NCI-H524 treated with DMSO at 0.1 percent for 48 hours (cell line): ENCODE data around the gene ZMIZ1.

Experiments
- DNase-seq: peaks from one replicate; lab custom pipeline; 2025; lab: John Stamatoyannopoulos, UW

The ZMIZ1 gene

DNA sequence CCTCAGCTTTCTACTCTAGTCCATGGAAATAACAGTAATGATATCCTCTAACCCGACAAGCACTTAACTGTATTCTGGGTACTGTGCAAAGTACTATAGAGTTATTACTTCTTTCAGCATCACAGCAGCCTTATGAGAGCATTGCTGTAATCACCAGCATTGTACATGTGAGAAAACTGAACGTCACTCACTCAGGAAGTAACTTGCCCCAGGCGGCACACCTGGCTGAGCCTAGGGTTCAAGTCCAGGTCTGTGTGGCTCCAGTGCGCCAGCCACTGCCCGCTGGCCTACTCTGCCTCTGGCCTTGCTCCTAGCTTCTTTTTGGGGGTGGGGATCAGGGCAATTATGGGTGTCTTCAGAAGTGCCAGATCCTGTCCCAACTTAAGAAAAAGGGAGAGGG is 50.5 kb downstream of the ZMIZ1 start:
- DNase-seq = no peak

DNA sequence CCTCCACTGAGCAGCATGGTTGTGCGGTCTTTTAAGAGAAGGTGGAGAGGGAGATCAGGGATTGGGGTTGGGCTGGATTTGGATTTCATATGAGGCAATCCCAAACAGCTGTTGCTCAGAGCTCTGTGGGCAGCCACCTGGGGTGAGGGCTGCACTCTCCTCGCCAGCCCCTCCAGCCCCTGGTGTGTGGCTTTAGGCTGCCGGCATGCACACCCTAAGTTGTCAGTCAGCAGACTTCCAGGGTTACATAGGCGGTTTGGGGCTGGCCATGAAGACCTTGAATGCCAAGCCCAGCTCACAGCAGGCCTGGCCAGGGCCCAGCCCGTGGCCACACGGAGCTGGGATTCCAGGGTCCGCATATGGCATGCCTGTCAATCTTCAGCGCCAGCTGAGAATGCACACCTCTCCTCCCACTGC is 54.8 kb downstream of the ZMIZ1 start:
- DNase-seq = peak; percentile 18

DNA sequence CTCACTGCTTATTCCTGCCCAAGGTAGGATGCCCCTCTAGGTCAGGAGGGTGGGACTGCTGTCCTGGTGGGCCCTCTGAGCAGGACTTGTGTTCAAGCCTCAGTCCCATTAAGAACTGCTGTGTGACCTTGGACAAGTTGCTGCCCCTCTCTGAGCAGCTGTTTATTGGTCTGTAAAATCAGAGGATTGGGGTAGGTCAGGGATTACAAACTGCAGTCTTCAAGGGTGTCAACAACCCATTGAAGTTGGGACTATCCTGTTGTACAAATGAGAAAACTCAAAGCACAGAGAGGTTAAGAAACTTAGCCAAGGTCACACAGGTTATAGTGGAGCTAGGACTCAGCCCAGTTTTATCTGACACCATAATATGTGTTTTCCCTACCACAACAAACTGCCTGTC is 55.3 kb downstream of the ZMIZ1 start:
- no peak for DNase-seq

DNA sequence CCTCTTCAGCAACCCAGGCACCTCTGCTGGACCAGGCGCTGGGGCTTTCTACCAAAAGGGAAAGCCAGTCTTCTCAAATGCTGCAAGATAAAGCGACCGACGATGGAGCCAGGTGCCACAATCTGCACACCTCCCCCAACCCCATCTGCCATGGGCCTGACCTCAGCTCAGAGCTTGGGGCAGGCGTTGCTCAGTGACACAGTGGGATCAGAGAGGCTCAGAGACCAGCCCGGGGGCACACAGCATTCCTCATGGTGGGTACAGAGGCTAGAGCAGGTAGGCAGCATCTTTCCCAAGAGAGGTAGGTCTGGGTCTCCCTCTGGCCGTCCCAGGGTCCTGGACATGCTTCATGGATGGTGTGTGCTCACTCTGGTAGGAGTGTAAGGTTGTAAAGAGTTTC is 56.3 kb downstream of the ZMIZ1 start:
- DNase-seq = no peak

DNA sequence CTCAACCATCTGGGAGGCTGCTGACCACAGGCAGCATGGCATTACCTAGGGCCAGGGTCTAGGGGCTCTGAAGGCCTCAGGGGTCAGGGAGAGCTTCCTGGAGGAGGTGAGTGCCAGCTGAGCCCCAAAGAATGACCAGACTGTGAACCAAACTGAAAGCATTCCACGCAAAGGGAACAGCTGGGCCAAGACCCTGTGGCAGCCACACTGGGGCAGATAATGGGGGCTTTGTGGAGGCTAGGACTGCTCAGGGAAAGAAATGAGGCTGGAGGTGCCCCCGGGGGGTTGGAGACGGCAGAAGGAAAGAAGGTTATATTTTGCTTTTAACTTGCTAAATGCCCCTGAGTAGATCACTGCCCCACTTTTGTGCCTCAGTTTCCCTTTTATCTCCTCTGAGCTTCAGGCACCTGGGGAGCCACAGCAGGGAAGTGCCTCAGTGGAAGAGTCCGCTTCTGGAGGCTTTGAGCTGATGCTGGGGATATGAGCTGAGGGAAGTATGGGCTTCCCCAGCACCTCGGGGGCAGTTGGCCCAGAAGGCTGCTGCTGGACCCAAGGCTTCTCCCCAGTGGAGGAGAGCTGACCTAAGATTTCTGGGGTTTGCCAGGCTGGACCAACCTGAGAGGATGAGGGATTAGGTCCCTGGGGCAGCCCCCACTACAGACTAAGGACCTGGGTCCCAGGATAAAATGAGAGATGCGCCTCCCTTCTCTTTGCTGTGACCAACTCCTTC is 57.8 kb downstream of the ZMIZ1 start:
- no peak for DNase-seq

DNA sequence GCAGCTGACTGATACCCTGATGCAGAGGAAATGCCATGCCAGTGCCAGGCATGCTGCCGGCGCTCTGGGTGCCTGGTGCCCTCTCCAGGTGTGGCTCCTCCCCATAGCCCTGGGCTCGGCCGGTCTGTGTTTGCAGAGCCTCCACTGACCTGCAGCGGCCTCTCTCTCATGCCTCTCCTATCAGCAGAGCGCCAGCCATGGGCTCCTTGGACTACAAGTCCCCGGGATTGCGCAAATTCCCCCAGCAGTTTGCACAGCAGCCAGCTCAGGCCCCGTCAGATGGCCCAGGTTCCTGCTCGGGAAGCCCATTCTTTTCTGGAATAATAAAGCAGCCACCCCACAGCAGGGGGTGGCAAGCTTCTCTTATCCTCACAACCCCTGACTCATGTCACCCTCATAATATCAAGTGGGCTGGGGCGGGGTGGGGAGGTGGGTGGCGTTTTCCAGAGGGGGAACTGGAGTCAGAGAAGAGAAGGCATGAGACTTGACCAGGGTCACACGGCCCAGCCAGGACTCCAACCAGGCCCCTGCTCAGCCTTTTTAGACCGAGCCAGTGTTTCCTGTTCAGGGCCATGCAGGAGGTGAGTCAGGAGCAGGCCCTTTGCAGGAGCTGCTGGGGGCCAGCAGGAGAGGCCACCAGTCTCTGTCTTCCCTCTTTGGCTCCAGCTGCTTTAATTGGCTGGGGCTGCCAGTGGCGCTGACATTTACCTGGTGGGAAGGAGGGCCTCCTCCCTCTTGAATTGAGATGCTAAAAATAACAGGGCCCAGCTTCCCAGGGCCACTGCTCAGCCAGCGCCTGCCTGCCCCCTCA is 58.6 kb downstream of the ZMIZ1 start:
- DNase-seq = no peak

DNA sequence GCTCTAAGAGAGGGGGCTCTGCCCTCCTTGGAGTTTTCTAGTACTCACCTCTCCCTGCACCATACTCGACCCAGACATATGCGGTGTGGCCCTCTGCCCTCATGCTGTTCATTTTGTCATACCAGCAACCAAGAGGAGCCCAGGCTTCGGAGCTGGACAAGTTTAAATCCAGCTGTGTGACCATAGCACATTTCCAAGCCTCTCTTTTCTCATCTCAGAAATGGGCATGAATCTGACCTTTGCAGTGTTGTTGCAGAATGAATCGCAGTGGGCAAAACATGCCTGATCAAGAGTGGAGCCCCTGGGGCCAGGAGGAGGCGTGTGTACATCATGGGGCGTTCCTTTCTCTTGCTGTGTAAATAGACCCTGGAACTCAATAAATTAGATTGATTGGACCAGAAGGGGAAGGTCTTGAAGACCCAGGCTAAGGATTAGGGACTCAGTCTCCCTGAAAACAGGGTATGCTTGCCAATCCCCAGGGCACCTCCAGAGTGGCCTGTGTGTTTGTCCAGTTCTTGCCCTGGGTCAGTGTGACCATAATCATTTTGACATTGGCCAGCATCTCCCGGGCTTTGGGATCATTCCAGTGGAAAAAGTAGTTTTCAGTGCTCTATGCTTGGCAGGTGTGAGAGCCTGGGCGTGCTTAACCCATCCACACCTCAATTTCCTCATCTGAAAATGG is 59.6 kb downstream of the ZMIZ1 start:
- DNase-seq = no peak

DNA sequence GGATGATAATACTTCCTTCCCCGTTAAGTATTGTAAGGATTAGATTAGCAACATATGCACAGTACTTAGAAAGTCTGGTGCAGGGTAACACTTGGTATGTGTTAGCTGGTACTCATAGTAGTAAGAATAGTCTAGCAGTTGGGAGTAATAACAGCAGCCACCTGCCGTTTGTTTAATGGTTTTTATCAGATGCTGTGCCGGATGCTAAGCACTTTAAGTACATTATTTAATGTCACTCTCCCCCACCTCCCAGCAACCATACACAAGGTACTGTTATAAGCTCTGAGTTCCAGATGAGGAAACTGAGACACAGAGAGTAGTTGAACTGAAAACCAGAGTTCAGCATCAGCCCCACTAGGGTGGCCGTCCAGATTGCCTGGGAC is 60.1 kb downstream of the ZMIZ1 start:
- peak; percentile 8 for DNase-seq

DNA sequence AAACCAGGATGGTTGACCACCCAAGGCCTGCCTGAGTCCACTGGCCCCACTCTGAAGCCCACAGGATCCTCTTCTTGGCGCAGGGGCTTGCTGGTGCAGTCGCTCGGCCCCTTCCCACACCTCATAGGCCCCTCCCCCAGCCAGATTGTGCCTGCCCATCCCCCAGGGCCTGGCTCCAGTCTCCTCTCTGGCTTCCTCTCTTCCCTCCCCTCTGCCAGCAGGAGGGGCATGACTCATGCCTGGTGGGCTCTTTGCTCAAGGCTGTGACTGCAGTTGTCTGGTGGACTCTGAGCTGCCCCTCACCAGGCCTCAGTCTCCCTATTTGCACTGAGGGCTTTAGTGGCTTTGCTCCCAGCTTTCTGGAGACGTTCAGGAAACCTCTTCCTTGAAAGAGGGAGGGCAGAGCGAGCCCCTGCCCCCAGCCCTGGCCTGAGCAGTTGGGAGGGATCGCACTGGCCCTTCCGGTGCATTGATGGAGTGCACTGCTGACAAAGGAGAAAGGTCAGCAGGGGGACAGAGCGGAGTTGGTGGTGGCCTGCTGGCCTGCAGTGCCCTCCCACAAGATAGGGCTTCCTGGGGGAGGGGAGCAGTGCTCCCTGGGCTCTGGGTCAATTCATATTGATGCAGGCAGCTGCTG is 60.7 kb downstream of the ZMIZ1 start:
- no peak for DNase-seq

DNA sequence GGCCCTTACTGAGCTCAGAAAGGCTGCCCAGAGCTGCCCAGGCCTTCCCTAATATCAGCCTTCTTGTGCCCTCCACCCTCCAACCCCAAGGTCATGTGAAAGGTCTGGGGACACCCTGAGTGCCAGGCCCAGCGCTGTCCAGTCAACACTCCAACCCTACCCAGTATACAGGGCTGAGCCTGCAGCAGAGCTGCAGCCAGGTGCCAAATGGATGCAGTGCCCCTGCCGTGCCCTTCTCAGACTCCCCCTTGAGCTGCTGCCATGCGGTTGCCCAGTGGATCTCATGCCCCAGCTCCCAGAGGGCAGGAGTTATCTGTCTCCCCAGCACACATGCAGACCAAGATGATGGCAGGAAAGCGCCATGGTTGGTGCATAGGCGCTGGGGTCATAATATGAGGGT is 61.5 kb downstream of the ZMIZ1 start:
- no peak for DNase-seq

DNA sequence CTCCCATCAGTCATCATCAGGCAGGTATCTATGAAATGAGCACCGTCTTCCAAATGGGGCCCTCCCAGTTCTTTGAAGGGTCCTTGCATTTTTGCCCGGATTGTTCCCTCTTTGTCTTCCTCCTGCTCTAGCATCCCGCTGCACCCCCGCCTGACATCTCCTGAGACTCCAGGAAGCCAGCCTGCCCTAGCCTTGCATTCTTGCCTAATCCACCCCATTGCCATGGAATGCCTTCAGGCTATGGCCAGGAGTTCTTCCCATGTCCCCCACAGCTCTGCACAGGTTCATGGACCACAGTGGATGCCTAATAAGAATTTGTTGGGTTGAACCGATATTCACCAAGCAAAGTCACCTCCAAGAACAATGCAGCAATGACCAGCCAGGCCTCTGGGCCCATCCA is 62.1 kb downstream of the ZMIZ1 start:
- no peak for DNase-seq

DNA sequence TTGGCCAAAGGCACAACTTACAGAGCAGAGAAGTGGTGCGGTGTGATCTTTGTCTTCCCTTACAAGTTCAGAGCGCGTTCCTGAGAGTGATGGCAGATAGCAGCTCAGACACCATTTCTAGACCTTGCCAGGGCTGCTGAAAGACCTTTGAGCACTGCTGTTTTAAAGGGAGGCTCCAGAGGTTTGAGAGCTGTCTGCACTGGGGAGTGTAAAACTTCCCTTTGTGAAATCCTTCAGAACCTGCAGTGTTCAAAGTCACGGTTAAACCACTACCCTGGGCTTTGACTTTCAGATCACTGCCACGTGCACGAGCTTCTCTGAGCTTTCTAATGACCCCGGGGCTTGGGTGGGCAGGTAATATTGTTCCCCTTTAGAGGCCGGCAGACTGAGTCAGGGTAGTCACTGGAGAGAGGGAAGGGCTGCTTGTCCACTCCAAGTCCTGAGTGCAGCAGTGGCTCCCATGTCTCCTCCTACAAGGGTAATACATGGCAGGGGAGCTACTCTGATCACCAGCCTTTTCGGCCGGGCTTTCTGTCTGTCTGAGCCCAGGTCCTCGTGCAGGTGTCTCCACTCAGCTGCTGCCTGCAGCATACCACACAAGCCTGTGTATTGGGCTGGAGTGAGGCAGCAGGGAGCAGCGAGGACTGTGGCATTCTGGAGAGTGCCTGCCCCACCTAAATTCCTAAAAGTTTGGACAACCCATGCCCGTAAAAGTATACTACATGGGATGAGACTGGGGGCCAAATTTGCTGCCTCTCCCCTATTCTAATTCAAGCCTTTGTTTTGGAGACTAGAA is 63.3 kb downstream of the ZMIZ1 start:
- no peak for DNase-seq

DNA sequence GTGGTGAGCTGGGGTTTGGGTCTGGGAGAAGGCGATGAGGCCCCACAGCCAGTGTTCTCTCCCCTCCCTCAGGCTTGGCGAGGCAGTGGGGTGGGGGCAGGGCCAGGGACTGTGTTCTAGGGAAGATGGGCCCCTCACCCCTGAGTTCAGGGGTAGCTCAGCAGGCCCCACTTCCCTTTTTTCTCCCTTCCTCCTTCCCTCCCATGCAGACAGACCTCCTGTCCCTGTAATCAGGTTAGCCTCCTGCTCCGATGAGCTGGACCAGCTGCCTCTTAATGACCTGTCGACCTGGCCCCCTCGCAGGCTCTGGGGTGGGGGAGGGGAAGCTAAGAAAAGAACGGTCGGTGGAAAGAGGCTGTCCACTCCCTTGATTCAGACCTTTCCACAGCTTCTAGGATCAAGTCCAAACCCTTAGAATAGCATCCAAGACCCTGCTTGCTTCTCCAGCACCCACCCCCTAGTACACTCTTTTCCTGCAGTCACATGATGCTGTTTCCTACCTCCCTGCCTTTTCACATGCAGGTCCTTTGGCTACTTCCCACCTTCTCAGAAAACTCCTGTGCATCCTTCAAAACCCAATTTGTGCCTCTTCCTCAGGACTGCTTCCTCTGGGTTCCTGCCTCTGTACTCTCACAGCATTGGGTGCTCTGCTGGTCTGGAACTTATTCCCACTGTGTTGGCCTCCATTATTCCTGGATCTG is 64.1 kb downstream of the ZMIZ1 start:
- no peak for DNase-seq

DNA sequence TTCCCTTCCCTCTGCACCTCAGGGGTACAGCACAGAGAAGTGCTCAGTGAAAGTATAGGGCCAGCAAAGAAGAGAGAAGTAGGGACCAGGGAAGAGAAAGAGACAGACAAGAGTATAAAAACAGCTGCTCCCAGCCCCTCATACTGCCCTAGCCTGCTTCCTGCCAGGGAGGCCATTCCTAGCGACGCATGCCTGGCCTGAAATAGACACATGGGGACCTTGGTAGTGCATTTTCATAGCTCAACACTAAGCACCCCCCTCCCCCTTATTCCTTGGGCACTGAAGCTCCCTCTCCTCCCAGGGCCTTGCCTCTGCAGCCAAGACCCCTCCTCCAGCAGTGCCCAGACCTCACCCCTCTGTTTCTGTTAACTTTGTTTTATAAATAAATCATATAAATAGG is 64.7 kb downstream of the ZMIZ1 start:
- DNase-seq = no peak

DNA sequence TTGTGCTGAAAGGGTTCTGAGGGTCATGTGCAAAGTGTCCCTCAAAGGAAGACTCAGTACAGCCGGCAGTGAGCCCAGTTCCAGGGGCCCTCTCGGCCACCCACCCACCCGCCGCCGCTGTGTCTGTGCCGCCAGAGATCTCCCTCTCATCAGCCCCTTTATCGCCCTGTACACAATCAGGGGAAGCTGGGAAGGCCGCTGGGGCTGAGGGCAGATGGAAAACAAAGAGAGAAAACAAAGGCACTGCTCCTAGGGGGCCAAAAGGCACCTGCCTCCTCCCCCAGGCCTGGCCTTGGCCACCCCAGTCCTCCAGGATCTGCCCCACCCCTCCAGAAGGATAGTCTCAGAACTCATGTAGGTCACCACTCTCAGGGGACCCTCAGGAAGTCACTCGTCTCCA is 67.0 kb downstream of the ZMIZ1 start:
- DNase-seq = no peak

DNA sequence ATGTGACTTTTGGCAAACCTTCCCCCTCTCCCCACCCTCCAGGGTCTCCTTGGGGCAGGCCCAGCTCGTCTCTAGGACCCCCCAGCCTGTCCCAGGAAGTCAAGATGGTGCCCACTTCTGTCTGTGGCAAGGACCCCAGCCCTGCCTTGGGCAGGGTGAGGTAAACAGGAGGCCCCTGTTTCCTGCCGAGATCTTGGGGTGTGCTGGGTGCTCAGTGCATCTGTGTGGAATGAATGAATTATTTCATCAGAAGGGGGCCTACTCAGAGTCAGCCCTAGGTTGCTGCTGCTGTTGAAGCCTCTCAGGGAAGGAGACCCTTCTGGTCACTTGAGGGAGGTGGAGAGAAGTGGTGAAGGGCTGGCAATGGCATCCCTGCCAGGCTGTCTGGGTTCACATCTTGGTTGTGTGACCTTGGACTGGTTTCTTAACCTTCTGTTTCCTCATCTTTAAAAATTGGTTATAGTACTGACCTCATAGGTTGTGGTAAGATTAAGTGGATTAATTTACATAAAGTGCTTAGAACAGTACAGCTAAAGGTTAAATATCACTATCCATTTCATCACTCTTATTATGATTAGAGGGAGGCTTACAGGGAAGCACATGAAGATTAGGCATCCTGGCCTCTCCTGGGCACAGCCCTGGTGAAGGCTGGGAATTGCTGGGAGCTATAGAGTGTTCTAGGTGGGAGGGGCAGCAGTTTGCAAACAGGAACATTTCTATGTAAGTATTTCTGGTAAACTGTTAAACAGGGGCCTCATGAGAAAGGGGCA is 67.7 kb downstream of the ZMIZ1 start:
- DNase-seq = no peak

DNA sequence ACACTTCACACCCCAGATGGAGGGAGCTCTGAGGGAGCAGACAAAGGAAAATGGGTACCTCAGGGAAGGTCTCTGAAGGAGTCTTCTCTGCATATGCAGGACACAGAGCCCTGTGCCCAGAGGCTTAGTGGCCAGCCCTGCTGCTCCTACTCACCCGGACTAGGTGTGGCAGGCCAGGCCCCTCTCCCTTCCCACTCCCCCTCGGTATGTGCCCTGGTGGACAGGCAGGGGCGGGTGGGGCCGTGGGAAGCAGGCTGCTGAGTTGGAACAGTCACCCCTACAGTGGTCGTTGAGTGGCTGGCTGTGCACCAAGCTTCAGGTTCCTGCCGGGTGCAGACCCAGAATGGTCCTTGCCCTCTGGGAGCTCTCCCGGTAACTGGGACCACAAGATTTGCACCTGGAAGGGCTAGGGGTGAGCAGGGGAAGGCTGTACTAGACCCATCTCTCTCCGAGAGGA is 68.6 kb downstream of the ZMIZ1 start:
- no peak for DNase-seq

DNA sequence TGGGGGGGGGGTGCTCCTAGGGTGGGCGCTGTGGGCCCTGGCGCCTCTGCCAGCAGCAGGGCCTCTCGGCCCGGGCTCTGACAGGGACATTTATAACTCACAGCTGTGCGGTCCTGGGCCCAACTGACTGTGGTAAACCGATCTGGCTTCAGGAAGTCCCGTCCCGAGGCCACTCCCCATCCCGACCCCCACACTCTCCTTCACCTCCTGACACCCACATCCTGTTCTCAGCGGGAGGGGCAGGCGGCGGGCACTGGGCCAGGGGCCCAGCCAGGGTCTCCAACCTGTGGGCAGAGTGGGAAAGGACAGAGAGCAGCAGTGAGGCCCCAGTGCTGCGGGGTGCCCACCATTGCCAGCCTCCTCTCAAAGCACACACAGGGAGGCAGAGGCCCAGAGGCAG is 69.1 kb downstream of the ZMIZ1 start:
- DNase-seq = no peak

DNA sequence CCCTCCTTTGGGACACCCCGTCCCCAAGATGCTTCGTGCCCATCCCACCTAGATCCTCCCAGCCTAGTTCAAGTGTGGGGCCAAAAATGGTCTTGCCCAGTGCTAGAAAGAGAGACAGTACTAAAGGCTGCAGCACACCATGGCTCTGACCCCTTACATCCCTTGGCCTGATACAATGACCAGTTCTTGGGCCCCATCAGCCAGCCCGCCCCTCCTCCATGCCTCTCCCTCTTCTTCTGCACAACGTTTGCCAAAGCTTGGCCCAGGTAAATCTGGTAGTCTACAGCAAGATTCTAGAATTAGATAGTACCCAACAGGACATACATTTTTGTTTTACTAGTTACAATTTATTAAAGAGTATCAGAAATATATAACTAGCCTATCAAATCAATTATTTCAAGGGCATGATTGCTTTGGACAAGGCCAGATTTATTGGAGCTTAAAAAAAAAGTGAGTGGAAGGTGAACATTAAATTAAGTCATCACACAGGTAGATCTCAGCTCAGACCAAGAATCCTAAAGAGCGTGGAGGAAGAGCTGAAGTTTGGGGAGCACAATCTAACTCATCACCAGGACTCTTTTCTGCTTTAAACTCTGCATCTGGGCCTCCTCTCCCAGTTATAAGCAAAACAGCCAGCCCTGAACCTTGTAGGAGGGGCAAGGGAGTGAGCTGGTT is 69.8 kb downstream of the ZMIZ1 start:
- no peak for DNase-seq
